SHP77 treated with DMSO at 0.1 percent for 48 hours (cell line): Measurements from ENCODE around the gene KIF1B.
"Not testable (repeated sequence)": the region's sequence is repeated elsewhere in the genome, so short reads cannot be mapped to it uniquely, and the experiment has no call there.

Experiments
- DNase-seq: peaks from one replicate; lab custom pipeline; 2025; lab: John Stamatoyannopoulos, UW

KIF1B gene

DNA sequence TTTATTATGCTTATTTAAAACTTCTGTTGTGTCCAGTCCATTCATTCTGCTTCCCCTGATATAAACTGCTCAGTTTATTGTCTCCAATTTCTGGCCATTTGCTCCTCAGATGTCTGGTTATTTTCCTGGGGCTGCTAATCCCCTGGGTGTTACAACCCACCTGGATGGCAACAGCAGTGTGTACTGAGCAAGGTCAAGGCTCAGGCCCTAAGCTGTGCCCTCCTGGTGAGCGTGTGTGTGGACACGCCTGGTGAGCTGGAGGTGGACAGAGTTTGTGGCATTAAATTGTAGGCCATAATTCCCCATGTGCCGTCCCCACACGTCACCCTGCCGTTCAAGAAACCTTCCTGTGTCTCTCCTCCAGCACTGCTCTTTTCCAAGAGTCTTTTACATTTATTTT is 18.1 kb upstream of the KIF1B start:
- DNase-seq = no peak

DNA sequence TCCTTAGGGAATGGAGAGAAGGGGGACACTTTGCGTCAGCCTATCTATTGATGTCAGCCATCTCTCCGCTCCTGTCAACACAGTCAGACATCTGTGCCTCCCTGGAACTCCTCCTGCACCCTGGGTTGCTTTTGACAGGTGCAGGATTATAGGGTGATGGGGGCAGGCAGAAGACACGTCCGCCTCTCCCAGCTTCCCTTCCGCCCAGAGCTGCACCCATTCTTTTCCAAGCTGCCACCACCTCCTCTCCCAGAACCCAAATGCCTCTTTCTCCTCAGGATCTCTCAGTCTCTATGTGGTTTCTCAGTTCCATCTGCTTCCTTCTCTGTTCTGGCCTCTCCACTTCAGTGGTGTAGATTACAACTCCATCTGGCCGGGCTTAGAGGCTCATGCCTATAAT is 17.1 kb upstream of the KIF1B start:
- DNase-seq = no peak

DNA sequence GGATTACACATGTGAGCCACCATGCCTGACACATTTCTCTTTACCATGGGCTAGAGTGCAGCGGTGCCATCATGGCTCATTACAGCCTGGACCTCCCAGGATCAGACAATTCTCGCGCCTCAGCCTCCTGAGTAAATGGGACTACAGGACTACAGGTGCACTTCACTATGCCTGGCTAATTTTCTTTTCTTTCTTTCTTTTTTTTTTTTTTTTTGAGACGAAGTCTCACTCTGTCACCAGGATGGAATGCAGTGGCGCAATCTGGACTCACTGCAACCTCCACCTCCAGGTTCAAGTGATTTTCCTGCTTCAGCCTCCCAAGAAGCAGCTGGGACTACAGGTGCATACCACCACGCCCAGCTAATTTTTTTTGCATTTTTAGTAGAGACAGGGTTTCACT is 14.8 kb upstream of the KIF1B start:
- DNase-seq = no peak

DNA sequence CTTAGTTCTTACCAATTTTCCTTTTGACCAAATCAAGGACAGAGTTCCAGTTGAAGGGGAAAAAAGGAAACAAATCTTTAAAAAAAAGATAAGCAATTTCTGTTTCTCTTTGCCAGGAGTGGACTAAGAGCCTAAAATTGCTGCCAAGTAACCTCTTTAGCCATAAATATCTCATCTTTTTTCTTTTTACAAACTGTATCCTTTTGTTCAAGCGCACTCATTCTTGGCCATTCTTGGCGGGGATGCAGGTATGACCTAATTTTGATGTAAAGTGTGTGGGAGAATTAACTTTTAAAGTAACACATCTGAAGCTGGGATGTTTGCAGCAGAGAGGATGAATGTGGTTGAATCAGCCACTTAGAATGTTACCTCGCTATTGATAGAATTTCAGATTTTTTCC is 13.4 kb upstream of the KIF1B start:
- no peak for DNase-seq

DNA sequence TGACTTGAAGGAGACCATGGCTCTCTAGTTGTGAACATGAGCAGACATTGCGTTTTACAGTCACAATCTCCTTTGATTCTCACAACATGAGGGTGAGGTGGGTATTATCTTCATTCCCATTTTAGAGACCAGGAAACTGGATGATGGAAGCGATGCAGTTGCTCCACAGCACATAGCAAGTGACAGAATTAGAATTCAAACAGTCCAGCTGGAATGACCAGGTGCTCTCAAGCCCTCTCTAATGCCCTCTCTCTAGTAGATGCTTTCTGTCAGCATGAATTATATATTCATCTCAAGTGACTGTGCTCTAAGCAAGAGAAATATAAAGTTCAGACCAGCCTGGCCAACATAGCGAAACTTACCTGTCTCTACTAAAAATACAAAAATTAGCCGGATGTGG is 9.8 kb upstream of the KIF1B start:
- no peak for DNase-seq

DNA sequence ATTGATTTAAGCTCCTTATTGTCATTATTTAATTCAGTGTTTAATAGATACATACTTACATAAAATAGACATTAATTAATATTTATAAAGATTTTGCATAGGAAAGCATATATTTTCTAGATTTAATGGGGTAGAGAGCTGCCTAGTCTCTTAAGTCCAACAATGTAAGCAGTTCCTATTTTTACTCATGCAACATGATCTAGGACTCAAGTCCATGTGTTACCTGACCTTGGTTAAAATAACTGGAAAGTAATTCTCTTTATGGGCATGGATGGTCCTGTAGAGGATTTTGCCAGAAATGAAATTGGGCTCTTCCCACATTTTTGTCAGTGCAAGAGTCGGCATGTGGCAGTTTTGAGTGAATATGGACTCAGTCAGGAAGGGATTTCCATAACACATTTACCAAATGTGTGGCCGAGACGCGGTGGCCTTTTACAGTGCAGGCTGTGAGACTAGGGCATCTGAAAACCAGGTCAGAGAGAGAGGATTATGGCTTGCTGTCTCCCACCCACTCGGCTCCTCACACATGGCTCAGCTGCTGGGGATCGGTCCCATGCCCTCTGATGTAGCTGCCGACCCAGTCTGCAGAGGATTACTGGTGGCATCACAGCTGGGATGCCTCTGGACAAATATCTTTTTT is 6.2 kb upstream of the KIF1B start:
- no peak for DNase-seq

DNA sequence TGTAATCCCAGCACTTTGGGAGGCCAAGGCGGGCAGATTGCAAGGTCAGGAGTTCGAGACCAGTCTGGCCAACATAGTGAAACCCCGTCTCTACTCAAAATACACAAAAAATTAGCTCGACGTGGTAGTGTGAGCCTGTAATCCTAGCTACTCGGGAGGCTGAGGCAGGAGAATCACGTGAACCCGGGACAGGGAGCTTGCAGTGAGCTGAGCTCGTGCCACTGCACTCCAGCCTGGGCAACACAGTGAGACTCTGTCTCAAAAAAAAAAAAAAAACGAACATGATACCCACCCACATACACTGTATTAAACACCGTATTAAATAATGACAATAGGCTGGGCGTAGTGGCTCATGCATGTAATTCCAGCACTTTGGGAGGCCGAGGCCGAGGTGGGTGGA is 5.2 kb upstream of the KIF1B start:
- not testable (repeated sequence) for DNase-seq

DNA sequence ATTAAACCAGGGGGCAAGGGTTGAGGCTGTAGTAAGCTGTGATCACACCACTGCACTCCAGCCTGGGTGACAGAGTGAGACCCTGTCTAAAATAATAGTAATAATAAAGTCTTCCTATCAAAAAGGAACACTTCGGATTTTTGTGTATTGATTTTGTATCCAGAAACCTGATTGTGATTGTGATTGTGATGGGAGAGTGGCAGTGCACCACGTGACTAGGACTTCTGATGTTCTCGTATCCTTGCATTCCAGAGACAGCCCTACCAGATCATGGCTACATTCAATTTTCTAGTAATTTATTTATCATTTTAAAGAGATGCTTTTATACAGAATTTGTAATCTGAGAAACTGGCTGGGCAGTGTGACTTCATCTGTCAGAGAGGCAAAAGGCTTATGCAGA is 2.6 kb upstream of the KIF1B start:
- DNase-seq = no peak

DNA sequence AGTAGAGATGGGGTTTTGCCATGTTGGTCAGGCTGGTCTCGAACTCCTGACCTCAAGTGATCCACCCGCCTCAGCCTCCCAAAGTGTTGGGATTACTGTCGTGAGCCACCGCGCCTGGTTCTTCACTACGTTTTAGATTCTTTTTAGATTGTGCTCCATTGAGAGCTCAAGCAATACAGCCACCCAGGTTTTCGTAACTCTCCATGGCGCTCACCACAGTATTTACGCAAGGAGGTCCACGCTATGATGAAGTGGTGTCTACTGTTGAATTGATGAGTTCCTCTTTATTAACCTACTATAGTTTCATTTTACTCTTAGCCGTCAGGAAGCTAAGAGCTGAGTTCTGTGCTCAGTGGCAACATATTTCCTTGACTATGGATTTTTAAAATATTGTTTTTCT is 1.8 kb upstream of the KIF1B start:
- DNase-seq = no peak

DNA sequence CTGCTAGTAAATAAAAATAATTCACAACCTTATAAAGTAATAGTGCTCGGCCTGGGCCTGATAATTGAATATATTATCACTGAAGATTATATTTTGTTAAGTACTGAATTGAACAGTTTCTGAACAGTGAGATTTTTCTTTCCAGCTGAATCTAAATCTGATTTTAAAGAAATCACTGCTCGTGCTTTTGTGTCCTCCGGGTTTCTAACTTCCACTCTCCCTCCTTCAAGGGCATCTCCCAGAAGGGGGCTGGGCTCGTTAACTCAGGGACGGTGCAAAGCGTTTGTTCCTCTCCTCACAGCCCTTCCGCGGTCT is 823 bp upstream of the KIF1B start:
- DNase-seq = no peak

DNA sequence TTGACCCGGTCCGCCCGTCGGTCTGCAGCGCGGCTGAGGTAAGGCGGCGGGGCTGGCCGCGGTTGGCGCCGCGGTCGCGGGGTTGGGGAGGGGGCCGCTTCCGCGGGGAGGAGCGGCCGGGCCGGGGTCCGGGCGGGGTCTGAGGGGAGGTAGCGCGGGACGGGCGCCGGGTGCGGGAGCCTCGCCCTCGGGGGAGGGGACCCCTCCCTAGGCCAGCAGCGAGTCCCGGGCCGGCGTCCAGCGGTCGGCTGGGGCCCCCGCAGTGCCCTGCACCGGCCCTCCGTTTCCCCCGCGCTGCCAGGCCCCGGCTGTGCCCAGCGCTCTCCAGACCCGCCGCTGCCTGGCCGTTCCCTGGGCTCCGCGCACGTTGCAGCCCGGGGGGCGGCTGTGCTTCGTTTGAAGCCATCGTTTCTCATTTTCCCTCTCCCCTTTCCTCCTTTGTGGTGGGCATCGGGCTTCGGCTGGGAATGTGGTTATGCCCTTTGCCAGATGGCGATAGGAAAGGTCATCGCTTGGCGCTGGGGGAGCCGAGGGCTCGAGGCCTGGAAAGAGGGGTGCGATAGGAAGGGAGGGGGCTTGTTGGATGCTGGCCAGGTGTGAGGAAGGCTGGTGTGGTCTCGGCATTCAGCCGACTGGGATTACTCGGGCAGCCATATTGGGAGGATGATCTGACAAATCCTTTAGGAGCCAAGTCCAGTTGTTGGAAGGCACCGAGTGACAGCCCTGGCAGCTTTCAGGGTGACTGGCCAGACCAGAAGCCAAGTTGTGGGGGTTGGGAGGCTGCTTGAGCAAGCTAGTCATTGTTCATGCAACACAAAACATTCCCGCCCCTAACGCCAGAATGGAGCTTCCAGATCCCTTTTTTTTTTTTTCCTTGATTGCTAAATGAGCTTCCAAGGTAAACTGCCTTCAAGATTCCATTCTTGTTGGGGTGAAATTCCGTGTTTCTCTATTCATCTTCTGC is 753 bp downstream of the KIF1B start:
- no peak for DNase-seq

DNA sequence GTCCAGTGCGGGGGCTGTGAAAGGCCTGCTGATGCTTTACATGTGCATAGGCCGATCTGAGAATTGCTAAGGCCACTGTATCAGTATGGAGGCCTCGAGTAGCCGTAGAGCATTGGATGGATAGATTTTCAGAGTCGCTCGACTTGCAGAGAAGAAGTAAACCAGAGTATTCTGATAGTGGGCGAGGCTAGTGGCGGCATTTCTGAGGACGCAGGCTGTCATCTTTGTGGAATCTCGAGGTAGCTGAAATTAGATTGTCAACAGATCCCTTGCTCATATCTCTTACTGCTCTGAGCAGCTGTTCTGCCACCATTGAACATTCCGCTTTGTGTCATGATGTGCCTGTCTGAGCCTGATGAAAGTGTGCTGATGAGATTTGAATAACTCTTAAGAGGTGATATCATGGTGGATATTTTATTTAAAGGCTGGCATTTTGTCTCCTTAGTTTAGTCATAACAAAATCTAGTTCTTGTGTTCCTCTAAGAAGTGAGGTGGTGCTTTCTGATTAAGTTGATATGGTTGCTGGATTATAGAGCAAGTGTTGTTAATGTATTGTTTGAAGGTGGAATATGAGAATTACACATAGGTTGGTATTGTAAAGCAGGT is 1.5 kb downstream of the KIF1B start:
- DNase-seq = no peak

DNA sequence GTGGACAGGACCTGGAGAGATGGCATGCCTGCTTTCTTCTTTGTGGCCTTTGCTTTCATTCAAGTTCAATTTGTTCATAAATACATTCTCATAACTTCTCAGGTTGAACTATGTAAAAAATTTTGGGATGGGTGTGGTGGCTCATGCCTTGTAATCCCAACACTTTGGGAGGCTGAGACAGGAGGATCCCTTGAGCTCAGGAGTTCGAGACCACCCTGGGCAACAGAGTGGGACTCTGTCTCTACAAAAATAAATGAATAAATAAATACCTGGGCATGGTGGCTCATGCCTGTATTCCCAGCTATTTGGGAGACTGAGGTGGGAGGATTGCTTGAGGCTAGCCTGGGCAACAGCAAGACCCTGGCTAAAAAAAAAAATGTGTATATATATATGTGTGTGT is 2.1 kb downstream of the KIF1B start:
- DNase-seq = no peak

DNA sequence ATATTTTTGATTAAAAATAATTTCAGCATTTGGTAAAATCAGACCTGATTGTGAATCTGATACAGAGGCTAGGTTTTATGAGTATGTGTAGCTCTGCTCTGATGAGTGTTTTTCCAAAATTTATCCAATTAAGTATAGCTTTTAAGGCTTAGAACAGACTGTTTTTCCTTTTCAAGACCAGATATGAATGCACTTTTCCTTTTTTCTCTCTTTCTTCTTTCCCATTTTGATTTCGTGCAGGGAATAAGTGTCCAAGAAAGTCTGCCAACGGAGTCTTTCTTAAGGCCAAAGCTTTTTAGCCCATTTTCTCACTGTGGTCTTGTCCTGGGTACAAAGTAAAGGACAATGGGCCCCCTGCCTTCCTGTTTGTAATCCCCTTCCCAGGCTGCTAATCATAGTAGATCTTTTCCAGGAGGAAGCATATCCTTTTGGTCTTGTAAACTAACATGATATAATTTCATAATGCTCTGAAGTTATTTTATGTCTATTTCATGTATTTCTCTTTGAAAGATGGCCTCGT is 2.9 kb downstream of the KIF1B start:
- DNase-seq = no peak

DNA sequence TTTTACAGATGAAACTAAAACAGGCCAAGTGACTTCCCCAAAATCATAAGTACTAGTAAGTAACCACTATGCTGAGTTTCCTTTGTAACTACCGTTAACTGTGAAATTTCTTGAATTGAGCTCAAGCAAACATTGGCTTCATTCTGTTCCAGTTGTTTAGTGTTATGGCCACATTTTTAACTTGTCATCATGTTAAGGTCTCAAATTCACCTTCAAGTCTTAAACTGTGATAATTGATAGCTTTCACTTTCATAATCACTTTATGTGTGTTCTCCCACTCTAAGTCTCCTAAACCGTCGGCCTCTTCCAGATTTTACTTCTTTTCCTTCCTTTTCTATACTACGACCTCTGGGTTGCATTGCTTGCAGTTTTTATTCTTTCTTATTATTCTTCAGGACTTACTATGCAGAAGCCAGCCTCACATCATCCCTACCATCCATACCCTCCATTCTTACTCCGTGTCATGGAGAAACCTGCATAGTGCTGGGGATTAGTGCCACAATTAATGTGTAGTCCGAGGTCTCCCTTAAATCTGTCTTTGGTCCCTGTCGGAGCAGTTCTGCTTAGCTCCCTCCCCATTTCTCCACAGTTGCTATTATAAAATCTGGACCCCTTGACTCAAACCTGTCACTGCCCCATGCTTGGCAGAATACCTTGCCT is 5.8 kb downstream of the KIF1B start:
- no peak for DNase-seq

DNA sequence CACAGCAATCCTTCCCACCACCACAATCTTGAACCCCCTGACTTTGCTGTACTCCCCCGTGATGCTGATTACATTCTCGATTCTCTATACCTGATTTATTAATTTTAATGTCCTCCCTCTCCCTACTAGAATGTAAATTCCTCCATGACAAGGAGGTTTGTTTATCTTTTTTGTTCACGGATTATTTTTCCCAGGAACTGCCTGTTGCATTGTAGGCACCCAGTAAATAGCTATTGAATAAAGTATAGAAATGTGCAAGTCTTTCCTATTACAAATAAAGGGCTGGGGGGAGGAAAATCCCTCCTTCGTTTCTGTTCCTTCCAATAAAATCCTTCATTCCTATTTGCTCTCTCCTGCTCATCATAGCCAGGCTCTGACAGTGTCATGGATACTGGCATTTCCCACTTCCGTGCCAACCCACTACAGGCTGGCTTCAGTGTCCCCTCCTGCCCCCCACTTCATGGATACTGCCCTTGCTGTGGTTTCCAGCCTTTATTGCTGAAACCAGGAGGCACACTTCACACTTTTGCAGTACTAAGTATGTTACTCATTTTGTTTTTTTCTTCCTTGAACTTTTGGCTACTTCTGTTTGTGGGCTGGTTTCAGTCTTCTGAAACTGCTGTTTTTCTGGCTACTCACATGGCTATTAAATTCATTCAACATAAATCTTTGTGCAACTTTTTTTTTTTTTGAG is 7.5 kb downstream of the KIF1B start:
- DNase-seq = no peak

DNA sequence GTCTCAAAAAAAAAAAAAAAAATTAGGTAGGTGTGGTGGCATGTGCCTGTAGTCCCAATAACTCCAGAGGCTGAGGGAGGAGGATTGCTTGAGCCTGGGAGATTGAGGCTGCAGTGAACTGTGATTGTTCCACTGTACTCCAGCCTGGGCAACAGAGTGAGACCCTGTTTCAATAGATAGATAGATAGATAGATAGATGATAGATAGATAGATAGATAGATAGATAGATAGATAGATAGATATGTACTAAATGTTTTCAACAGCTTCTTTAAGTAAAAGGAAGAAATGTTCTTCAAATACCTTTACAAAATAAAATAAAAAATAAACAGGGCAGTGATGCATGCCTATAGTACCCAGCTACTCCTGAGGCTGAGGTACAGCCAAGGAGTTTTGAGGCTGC is 9.8 kb downstream of the KIF1B start:
- no peak for DNase-seq

DNA sequence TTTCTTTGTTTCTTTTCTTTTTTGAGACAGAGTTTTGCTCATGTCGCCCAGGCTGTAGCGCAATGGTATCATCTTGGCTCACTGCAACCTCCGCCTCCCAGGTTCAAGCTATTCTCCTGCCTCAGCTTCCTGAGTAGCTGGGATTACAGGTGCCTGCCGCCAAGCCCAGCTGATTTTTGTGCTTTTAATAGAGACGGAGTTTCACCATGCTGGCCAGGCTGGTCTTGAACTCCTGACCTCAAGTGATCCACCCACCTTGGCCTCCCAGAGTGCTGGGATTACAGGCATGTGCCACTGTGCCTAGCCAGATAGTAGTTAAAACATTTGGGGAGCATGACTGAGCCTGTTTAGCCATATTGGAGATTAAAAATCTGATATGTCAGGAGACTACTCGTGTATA is 10.3 kb downstream of the KIF1B start:
- not testable (repeated sequence) for DNase-seq

DNA sequence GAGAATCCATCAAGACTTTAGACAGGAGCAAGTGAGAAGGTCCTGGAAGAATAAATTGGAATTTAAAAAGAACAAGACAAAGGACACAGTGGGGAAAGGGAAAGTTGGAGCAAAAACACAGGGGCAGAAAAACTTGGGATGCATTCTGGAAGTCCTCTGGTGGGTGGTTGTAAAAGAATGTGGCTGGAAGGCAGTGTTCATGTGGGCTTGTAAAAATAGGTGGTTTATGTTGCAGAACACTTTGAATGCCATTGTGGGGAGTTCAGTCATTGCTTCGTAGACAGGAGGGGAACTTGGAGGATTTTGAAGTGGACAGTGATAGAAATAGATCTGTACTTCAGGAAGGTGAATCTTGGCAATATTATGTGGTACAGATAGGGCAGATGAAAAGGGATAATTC is 15.2 kb downstream of the KIF1B start:
- no peak for DNase-seq

DNA sequence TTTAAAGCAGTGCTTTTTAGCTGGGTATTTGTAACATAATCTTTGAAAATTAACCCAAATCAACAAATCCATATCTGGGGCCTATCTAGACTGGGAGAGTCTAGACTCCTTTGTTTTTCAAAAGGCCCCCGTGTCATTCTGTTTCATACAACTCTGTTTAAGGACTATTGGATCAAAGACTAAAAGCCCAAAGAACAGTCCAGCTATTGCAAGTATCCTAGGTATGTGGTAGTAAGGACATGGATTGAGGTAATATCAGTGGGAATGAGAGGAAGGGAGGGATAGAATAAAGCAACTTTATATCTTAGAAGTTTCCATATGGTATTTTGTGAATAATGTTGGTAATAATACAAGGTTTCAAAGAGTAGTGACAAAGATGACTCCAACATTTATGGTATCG is 18.2 kb downstream of the KIF1B start:
- DNase-seq = no peak

DNA sequence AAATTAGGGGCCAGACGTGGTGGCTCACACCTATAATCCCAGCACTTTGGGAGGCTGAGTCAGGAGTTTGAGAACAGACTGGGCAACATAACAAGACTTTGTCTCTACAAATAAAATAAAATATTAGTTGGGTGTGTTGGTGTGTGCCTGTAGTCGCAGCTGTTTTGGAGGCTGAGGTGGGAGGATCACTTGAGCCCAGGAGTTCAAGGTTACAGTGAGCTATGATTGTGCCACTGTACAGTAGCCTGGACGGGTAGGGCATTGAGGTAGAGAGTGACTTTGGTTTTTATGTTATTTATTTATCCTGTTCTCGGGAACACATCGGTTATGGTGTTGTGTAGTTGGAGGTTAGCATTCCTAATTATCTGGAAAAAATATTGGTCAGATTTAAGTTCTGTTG is 19.5 kb downstream of the KIF1B start:
- DNase-seq = no peak

DNA sequence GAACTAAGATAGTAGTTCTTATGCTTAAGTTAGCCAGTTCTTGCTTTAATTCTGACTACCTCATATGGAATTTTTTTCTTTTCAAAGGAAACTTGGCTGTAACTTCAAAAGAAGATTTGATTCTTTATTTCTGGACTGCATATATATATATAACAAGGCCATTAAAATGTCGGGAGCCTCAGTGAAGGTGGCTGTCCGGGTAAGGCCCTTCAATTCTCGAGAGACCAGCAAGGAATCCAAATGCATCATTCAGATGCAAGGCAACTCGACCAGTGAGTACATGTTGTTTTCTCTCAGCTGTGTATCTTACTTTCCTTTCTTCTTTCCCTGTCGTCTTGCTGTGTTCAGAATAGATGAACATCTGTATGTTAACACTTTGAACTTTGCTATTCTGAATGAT is 21.8 kb downstream of the KIF1B start:
- DNase-seq = no peak
